Endodermal cell (in vitro differentiated cells): ENCODE measurements around the gene ST3GAL4. TPM values are rescaled to one million over a fixed set of nuclear protein-coding genes. Genes with fewer than 3 reads are reported as not detected.

ENCODE experiments used
- DNase-seq: peaks from one replicate; pipeline ENCODE4 v3.0.0-alpha.2; 2017
- H3K27ac ChIP-seq: 2 replicates; pipeline ENCODE4 v1.5.1; 2013; ENCODE audit warnings: mild to moderate bottlenecking, low read depth, low read length, moderate library complexity
- H3K27me3 ChIP-seq: 2 replicates; pipeline ENCODE4 v1.6.1; 2013; ENCODE audit warnings: mild to moderate bottlenecking, low read length, moderate library complexity; ENCODE audit not compliant: insufficient read depth, control insufficient read depth, poor library complexity, severe bottlenecking
- H3K36me3 ChIP-seq: 2 replicates; pipeline ENCODE4 v1.7.0; 2013; ENCODE audit warnings: mild to moderate bottlenecking, low read length, moderate library complexity; ENCODE audit not compliant: control insufficient read depth, insufficient read depth
- H3K4me1 ChIP-seq: one replicate; pipeline ENCODE4 v1.7.0; 2013; ENCODE audit warnings: low read length; ENCODE audit not compliant: control insufficient read depth, insufficient read depth
- H3K4me3 ChIP-seq: 2 replicates; pipeline ENCODE4 v1.5.1; 2013; ENCODE audit warnings: mild to moderate bottlenecking, low read length, moderate library complexity
- H3K9ac ChIP-seq: 2 replicates; pipeline ENCODE4 v1.6.1; 2013; ENCODE audit warnings: mild to moderate bottlenecking, low read length, moderate library complexity; ENCODE audit not compliant: poor library complexity, severe bottlenecking; ENCODE audit errors: extremely low read depth
- H3K9me3 ChIP-seq: 2 replicates; pipeline ENCODE4 v1.6.1; 2013; ENCODE audit warnings: mild to moderate bottlenecking, low read length, moderate library complexity; ENCODE audit not compliant: control insufficient read depth
- H3K27ac Mint-ChIP-seq: 2 replicates; pipeline ENCODE4 v1.8.0; 2020; ENCODE audit warnings: mixed read lengths
- H3K27me3 Mint-ChIP-seq: 2 replicates; pipeline ENCODE4 v1.8.0; 2021; ENCODE audit warnings: mild to moderate bottlenecking, mixed read lengths; ENCODE audit not compliant: insufficient read depth
- H3K36me3 Mint-ChIP-seq: 2 replicates; pipeline ENCODE4 v1.8.0; 2020; ENCODE audit warnings: low read depth, mixed read lengths
- H3K4me1 Mint-ChIP-seq: 2 replicates; pipeline ENCODE4 v1.8.0; 2020; ENCODE audit warnings: mixed read lengths
- H3K4me3 Mint-ChIP-seq: 2 replicates; pipeline ENCODE4 v1.8.0; 2020; ENCODE audit warnings: mild to moderate bottlenecking, moderate library complexity, mixed read lengths
- H3K9me3 Mint-ChIP-seq: 2 replicates; pipeline ENCODE4 v1.8.0; 2020; ENCODE audit warnings: mild to moderate bottlenecking, mixed read lengths
- WGBS, 2 experiments: methylation state at CpG; one replicate each; pipeline versions ENCODE4 v1.1.5 to v1.1.7; 2013; ENCODE audit warnings: missing lambda C conversion rate in 2 of 2, mixed read lengths in 1 of 2; ENCODE audit not compliant: insufficient coverage in 1 of 2, insufficient read length in 1 of 2; 5-methylcytosine and 5-hydroxymethylcytosine counted together
- total RNA-seq, 2 donors: library from RNA; stranded (reverse); fragmentation: NEBNext Ultra II Directional in 1 of 2; extraction: Animal tissue kit (Norgen Biotek cat#: 25700) in 1 of 2; gene quantifications; 2 replicates in 1 of 2; 3 replicates in 1 of 2; pipeline ENCODE4 v1.2.1, GENCODE V29; 2021
- TF ChIP-seq, protein P1 (sequence below): fragments of 200-600 bp; sonication (generic); conservative IDR thresholded peaks from 2 replicates; pipeline ENCODE4 v1.5.0; 2021; ENCODE audit warnings: antibody characterized with exemption, mild to moderate bottlenecking

ST3GAL4 gene
- total RNA-seq, 2 donors from 2014 or later: 16.5 to 21.5 TPM

DNA sequence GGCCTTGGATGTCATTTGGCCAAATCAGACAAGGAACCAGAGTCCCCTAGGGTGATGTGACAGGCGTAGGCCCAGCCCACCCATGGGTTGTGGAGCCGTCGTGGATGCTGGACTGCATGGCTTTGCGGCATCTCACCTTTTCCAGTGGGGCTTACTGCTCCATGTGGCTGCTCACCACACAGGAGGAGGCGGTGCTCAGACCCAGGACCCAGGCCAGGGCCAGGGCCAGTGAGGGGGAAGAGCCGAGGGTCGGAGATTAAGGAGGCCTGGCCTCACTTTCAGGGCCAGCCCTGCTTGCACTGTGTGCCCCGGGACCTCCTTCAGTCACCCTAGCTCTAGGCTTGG is 105.6 kb downstream of the ST3GAL4 start:
- H3K9me3 ChIP-seq: peaks cover 5% of the 10 kb centered on the region
- H3K36me3 Mint-ChIP-seq: no peaks in the 10 kb centered on the region

DNA sequence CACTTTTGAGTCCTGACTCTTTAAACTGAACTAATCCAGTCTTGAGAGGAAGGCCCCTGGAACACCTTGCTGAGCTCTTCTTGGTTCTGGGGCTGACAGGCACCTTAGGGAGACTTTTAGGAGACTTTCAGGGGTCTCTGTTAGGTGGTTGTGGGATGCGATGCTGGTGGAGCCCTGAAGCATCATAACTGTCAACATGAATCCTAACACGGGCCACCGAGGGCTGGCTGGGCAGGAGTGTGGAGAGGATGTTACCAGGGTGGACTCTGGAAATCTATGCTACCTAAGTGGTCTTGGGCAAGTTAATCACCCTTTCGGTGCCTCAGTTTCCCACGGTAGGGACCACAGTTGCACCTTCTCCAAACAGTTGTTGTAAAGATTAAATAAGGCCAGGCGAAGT is 106.5 kb downstream of the ST3GAL4 start:
- Mint-ChIP-seq H3K36me3 (no peaks in the 10 kb centered on the region), H3K9me3 (no peaks in the 10 kb centered on the region), H3K4me3 (no peak overlapping the region), H3K27me3 (peaks cover 7% of the 10 kb centered on the region), H3K4me1 (peaks cover 5% of the 10 kb centered on the region), H3K27ac (no peak overlapping the region)
- DNase-seq: no peak
- Histone ChIP-seq H3K4me1 (no peaks in the 10 kb centered on the region), H3K9ac (no peak overlapping the region), H3K27me3 (peaks cover 8% of the 10 kb centered on the region), H3K36me3 (no peaks in the 10 kb centered on the region), H3K27ac (no peak overlapping the region), H3K9me3 (peaks cover 5% of the 10 kb centered on the region), H3K4me3 (no peak overlapping the region)
- 87 to 92% methylated on average over 4 to 6 of the region's 6 CpGs for WGBS, 2 experiments
- TF ChIP-seq, protein P1, sequence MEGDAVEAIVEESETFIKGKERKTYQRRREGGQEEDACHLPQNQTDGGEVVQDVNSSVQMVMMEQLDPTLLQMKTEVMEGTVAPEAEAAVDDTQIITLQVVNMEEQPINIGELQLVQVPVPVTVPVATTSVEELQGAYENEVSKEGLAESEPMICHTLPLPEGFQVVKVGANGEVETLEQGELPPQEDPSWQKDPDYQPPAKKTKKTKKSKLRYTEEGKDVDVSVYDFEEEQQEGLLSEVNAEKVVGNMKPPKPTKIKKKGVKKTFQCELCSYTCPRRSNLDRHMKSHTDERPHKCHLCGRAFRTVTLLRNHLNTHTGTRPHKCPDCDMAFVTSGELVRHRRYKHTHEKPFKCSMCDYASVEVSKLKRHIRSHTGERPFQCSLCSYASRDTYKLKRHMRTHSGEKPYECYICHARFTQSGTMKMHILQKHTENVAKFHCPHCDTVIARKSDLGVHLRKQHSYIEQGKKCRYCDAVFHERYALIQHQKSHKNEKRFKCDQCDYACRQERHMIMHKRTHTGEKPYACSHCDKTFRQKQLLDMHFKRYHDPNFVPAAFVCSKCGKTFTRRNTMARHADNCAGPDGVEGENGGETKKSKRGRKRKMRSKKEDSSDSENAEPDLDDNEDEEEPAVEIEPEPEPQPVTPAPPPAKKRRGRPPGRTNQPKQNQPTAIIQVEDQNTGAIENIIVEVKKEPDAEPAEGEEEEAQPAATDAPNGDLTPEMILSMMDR: no peak

More for the DNA sequence above, 105.6 kb downstream of the ST3GAL4 start:
- no peaks in the 10 kb centered on the region for H3K36me3 ChIP-seq
- TF ChIP-seq, protein P1: no peak
- H3K9ac ChIP-seq: no peak overlapping the region
- H3K27ac ChIP-seq: no peak overlapping the region
- H3K4me3 Mint-ChIP-seq: no peak overlapping the region
- H3K4me1 Mint-ChIP-seq: peaks cover 6% of the 10 kb centered on the region
- WGBS, 2 experiments: 89 to 90% methylated on average over 4 to 8 of the region's 8 CpGs
- no peak for DNase-seq
- peaks cover 7% of the 10 kb centered on the region for H3K27me3 Mint-ChIP-seq
- no peak overlapping the region for H3K4me3 ChIP-seq
- H3K27ac Mint-ChIP-seq: no peak overlapping the region
- H3K9me3 Mint-ChIP-seq: no peaks in the 10 kb centered on the region
- H3K4me1 ChIP-seq: no peaks in the 10 kb centered on the region
- peaks cover 8% of the 10 kb centered on the region for H3K27me3 ChIP-seq

DNA sequence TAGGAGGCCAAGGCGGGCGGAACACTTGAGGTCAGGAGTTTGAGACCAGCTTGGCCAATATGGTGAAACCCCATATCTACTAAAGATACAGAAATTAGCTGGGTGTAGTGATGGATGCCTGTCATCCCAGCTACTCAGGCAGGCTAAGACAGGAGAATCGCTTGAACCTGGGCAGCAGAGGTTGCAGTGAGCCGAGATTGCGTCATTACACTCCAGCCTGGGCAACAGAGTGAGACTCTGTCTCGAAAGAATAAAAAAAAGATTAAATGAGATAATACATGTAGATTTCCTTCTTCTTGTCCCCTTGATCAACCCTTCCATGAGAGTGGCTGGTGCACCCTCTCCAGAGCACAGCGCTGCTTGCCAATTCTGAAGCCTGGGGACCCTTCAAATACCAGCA is 106.9 kb downstream of the ST3GAL4 start:
- Mint-ChIP-seq H3K27me3 (peaks cover 7% of the 10 kb centered on the region), H3K4me1 (peaks cover 5% of the 10 kb centered on the region), H3K4me3 (no peak overlapping the region), H3K27ac (no peak overlapping the region), H3K9me3 (no peaks in the 10 kb centered on the region), H3K36me3 (no peaks in the 10 kb centered on the region)
- peaks cover 8% of the 10 kb centered on the region for H3K27me3 ChIP-seq
- WGBS, 2 experiments: 90 to 97% methylated on average over 2 to 7 of the region's 7 CpGs
- H3K4me1 ChIP-seq: no peaks in the 10 kb centered on the region
- H3K9ac ChIP-seq: no peak overlapping the region
- no peak overlapping the region for H3K4me3 ChIP-seq
- H3K27ac ChIP-seq: no peak overlapping the region
- TF ChIP-seq, protein P1: no peak
- DNase-seq: no peak
- peaks cover 5% of the 10 kb centered on the region for H3K9me3 ChIP-seq
- no peaks in the 10 kb centered on the region for H3K36me3 ChIP-seq

Other genes starting within 250 kb of the ST3GAL4 start
- 10 to 100 TPM; 36.8 to 37.7 TPM for gene RPUSD4, start 144.0 kb upstream of the ST3GAL4 start, total RNA-seq
- gene FAM118B, start 143.9 kb upstream of the ST3GAL4 start, total RNA-seq: 10 to 100 TPM; 40.1 to 40.8 TPM
- gene SRPRA, start 86.8 kb upstream of the ST3GAL4 start, total RNA-seq: 10 to 100 TPM; 68.4 to 79.2 TPM
- gene FOXRED1, start 86.5 kb upstream of the ST3GAL4 start, total RNA-seq: 10 to 100 TPM; 50.7 to 55.8 TPM
- gene TIRAP, start 72.6 kb upstream of the ST3GAL4 start, total RNA-seq: 10 to 100 TPM in 1 of 2 donors, 1 to 10 TPM in 1; 9.2 to 11.4 TPM
- gene DCPS, start 51.6 kb upstream of the ST3GAL4 start, total RNA-seq: 10 to 100 TPM; 19.0 to 22.6 TPM